K562 (cell line): ENCODE data around the gene PRIM1. TPM values are rescaled to one million over a fixed set of nuclear protein-coding genes. Genes with fewer than 3 reads are reported as not detected.
A peak's percentile ranks its signal among the peaks of the same experiment; 100 is the strongest.

Experiments used
- ADNP ChIP-seq: fragments of 200-800 bp; sonication (Bioruptor generic); IDR thresholded peaks from 2 replicates; pipeline ENCODE4 v1.6.1; 2016; ENCODE audit warnings: missing genetic modification characterization, missing compliant biosample characterization
- BMI1 ChIP-seq: fragments of 150-350 bp; IDR thresholded peaks from 2 replicates; pipeline ENCODE4 v1.6.1; 2014; ENCODE audit warnings: low read length
- CBFA2T2 ChIP-seq: fragments of 450-650 bp; conservative IDR thresholded peaks from 2 replicates; pipeline ENCODE4 v1.6.1; 2017; ENCODE audit warnings: mild to moderate bottlenecking
- CBX5 ChIP-seq: IDR thresholded peaks from 2 replicates; pipeline ENCODE4 v1.6.1; 2014; ENCODE audit warnings: low read depth, borderline replicate concordance
- ETV1 ChIP-seq: fragments of 450-650 bp; conservative IDR thresholded peaks from 2 replicates; pipeline ENCODE4 v1.6.1; 2016; ENCODE audit warnings: missing genetic modification characterization, control low read depth, low read depth, missing compliant biosample characterization
- EWSR1 ChIP-seq: fragments of 450-650 bp; IDR thresholded peaks from 2 replicates; pipeline ENCODE4 v1.6.1; 2018; ENCODE audit warnings: borderline replicate concordance, mild to moderate bottlenecking, low read depth, moderate library complexity; ENCODE audit not compliant: partially characterized antibody
- HDGF ChIP-seq: fragments of 450-650 bp; IDR thresholded peaks from 2 replicates; pipeline ENCODE4 v1.6.1; 2016
- MGA ChIP-seq: fragments of 450-650 bp; IDR thresholded peaks from 2 replicates; pipeline ENCODE4 v1.6.1; 2016; ENCODE audit warnings: mild to moderate bottlenecking, moderate library complexity
- PREB ChIP-seq: sonication (generic); formaldehyde crosslinking; IDR thresholded peaks from 2 replicates; pipeline ENCODE4 v1.8.1; 2023; ENCODE audit warnings: mild to moderate bottlenecking, missing genetic modification reagents
- ZBTB12 ChIP-seq: fragments of 250-450 bp; sonication (Bioruptor Pico); IDR thresholded peaks from 2 replicates; pipeline ENCODE4 v1.4.0; 2020
- ZNF174 ChIP-seq: fragments of 250-450 bp; sonication (Bioruptor Pico); IDR thresholded peaks from 2 replicates; pipeline ENCODE4 v1.4.0; 2020; ENCODE audit warnings: mild to moderate bottlenecking
- ZNF282 ChIP-seq: sonication (generic); formaldehyde crosslinking; IDR thresholded peaks from 2 replicates; pipeline ENCODE4 v1.8.1; 2023; ENCODE audit warnings: missing genetic modification reagents
- polyA plus RNA-seq, 8 experiments: library from polyadenylated mRNA; depleted of rRNA in 4 of 8; stranded (reverse) in 5 of 8; unstranded in 3 of 8; fragments of >200 nt; fragmentation: Nextera tagmentation in 2 of 8; fragmentation: Illumina TruSeq in 1 of 8; extraction: Ambion mirVana in 2 of 8; extraction: Trizol in 1 of 8; gene quantifications; 2 replicates each; pipeline versions ENCODE4 v1.2.1 to v1.2.3, GENCODE V29; 2011 to 2014; ENCODE audit warnings: inconsistent platforms in 1 of 8, missing spikeins in 1 of 8
- total RNA-seq, 7 experiments: library from RNA; depleted of rRNA in 6 of 7; stranded (reverse); fragments of >200 nt in 6 of 7; fragmentation: Illumina TruSeq in 2 of 7; extraction: Trizol in 2 of 7; gene quantifications; 2 replicates each; pipeline versions ENCODE4 v1.2.1 to v1.2.3, GENCODE V29; 2011 to 2021; ENCODE audit warnings: low replicate concordance in 1 of 7

Gene PRIM1
- total and polyA plus RNA-seq, 9 of the 15 experiments (the other 6 are each of a cell fraction or from before 2014, with no cell fraction given) = 67.2 to 179 (median 140) TPM

GRCh38 chr12:56695327-56696101 is 56.6 kb downstream of the PRIM1 start (continued):
- TF ChIP-seq MGA (peak; percentile 61), CBX5 (no peak), ZBTB12 (CRISPR knock-in tag) (no peak), ZNF174 (CRISPR knock-in tag) (no peak), ZNF282 (CRISPR knock-in tag) (no peak), ETV1 (tag) (no peak), EWSR1 (no peak), CBFA2T2 (no peak), HDGF (no peak; the same call in 1 of the 2 replicates), PREB (CRISPR knock-in tag) (no peak), BMI1 (no peak), ADNP (0 out of 2 replicates have a peak, but pooled peaks have one; percentile 36)
